HG03354 (cell line): ENCODE results near the gene CSAG1.
"Not testable (repeated sequence)": the region's sequence is repeated elsewhere in the genome, so short reads cannot be mapped to it uniquely, and the experiment has no call there.

Source experiments
- ATAC-seq: cut with Tn5 transposase; IDR thresholded peaks from one replicate; pipeline ENCODE4 v1.9.1; 2021; ENCODE audit warnings: mild to moderate bottlenecking; ENCODE audit not compliant: unreplicated experiment, poor library complexity, severe bottlenecking

Gene CSAG1

GRCh38 chrX:152733261-152733975 lies at the start of gene CSAG1, which contains the start of gene MAGEA12:
CSAG1 (minus strand) TSS chrX:152733721; CDS start chrX:152732460, 1,261 bp downstream.
MAGEA12 (plus strand) TSS chrX:152733757; CDS start chrX:152736162, 2,405 bp downstream.
- ATAC-seq, result no peak

- not testable (repeated sequence) for ATAC-seq
Observed at GRCh38 chrX:152769549-152770289, 36.2 kb upstream of the CSAG1 start, which contains the start of gene MAGEA6. MAGEA6 (minus strand) TSS chrX:152769689; CDS start chrX:152767650, 2,039 bp downstream.

- not testable (repeated sequence) for ATAC-seq
Observed at GRCh38 chrX:152766562-152766961, 33.0 kb upstream of the CSAG1 start.

GRCh38 chrX:152761582-152761981 lies 28.1 kb upstream of the CSAG1 start:
- ATAC-seq, result not testable (repeated sequence)

- ATAC-seq, result not testable (repeated sequence)
Observed at GRCh38 chrX:152759544-152759943, 26.0 kb upstream of the CSAG1 start.

- not testable (repeated sequence) for ATAC-seq
Observed at GRCh38 chrX:152758918-152759317, 25.4 kb upstream of the CSAG1 start, which contains the start of gene CSAG3. CSAG3 (plus strand) TSS chrX:152759218.

GRCh38 chrX:152754871-152755270 lies 21.4 kb upstream of the CSAG1 start:
- not testable (repeated sequence) for ATAC-seq

GRCh38 chrX:152753686-152754650 lies 20.4 kb upstream of the CSAG1 start, which contains the start of gene MAGEA2:
MAGEA2 (minus strand) TSS chrX:152753842; CDS start chrX:152751363, 2,479 bp downstream.
- not testable (repeated sequence) for ATAC-seq

- ATAC-seq, result no peak
Observed at GRCh38 chrX:152738560-152738959, 5.0 kb upstream of the CSAG1 start.

GRCh38 chrX:152736528-152736927 lies 3.0 kb upstream of the CSAG1 start:
- ATAC-seq, result not testable (repeated sequence)

- no peak for ATAC-seq
Observed at GRCh38 chrX:152735860-152736511, 2.5 kb upstream of the CSAG1 start.

GRCh38 chrX:152735101-152735500 lies 1.6 kb upstream of the CSAG1 start:
- no peak for ATAC-seq

GRCh38 chrX:152734143-152734858 lies 780 bp upstream of the CSAG1 start:
- ATAC-seq, result not testable (repeated sequence)

GRCh38 chrX:152725409-152725808 lies 8.1 kb downstream of the CSAG1 start:
- no peak for ATAC-seq

- ATAC-seq, result not testable (repeated sequence)
Observed at GRCh38 chrX:152713815-152714787, 19.4 kb downstream of the CSAG1 start, which contains the start of gene MAGEA2B. MAGEA2B (plus strand) TSS chrX:152714628; CDS start chrX:152717107, 2,479 bp downstream.

GRCh38 chrX:152713195-152713594 lies 20.3 kb downstream of the CSAG1 start:
- ATAC-seq, result not testable (repeated sequence)

GRCh38 chrX:152709173-152709572 lies 24.3 kb downstream of the CSAG1 start, which contains the start of gene CSAG2:
CSAG2 (minus strand) TSS chrX:152709273; CDS start chrX:152709112, 161 bp downstream.
- ATAC-seq, result not testable (repeated sequence)
